ENCODE data around the gene BCL6. TPM values are rescaled to one million over a fixed set of nuclear protein-coding genes. Genes with fewer than 3 reads are reported as not detected.

Gene BCL6
- total RNA-seq, 1 donor from 2014 or later: 106 TPM

GRCh38 chr3:187777331-187777941 is 32.2 kb upstream of the BCL6 start:
- TF ChIP-seq, protein P1, sequence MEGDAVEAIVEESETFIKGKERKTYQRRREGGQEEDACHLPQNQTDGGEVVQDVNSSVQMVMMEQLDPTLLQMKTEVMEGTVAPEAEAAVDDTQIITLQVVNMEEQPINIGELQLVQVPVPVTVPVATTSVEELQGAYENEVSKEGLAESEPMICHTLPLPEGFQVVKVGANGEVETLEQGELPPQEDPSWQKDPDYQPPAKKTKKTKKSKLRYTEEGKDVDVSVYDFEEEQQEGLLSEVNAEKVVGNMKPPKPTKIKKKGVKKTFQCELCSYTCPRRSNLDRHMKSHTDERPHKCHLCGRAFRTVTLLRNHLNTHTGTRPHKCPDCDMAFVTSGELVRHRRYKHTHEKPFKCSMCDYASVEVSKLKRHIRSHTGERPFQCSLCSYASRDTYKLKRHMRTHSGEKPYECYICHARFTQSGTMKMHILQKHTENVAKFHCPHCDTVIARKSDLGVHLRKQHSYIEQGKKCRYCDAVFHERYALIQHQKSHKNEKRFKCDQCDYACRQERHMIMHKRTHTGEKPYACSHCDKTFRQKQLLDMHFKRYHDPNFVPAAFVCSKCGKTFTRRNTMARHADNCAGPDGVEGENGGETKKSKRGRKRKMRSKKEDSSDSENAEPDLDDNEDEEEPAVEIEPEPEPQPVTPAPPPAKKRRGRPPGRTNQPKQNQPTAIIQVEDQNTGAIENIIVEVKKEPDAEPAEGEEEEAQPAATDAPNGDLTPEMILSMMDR (IDR thresholded peaks at IDR 0.05): no peak
- intact Hi-C loops (cut with DNase I): no loop called here
- Histone ChIP-seq H3K4me3 (no peak overlapping the region), H3K36me3 (no peaks in the 10 kb centered on the region), H3K27me3 (no peaks in the 10 kb centered on the region), H3K9me3 (no peaks in the 10 kb centered on the region), H3K27ac (peak overlapping the region; percentile 55), H3K4me1 (no peaks in the 10 kb centered on the region)
- ATAC-seq (peak; percentile 90), DNase-seq (no peak)

DNA sequence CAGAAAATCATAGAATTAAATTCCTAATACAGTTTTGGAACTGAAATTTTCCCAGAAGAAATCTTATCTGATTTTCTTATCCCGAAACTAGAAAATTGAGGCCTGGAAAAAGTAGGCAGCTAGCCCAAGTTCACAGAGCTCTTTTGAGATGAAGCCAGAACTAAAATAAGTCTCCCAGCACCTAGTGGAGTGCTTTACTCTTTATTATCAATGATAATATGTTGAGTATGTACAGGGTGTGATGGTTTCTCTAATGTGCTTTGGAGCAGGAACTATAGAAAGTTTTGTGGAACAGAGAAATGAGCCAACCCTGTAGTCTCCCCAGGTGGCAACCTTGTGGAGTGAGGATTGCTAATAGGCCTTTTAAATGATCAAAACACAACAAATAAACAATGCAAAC is 30.3 kb upstream of the BCL6 start:
- H3K4me3 ChIP-seq: no peak overlapping the region
- DNase-seq (no peak), ATAC-seq (no peak)
- H3K36me3 ChIP-seq: no peaks in the 10 kb centered on the region
- TF ChIP-seq, protein P1 (IDR thresholded peaks at IDR 0.05): no peak
- H3K4me1 ChIP-seq: no peaks in the 10 kb centered on the region
- no peaks in the 10 kb centered on the region for H3K9me3 ChIP-seq
- H3K27me3 ChIP-seq: no peaks in the 10 kb centered on the region
- H3K27ac ChIP-seq: no peak overlapping the region
- intact Hi-C loops (cut with DNase I): no loop called here

- Histone ChIP-seq H3K36me3 (no peaks in the 10 kb centered on the region), H3K4me1 (no peaks in the 10 kb centered on the region), H3K9me3 (no peaks in the 10 kb centered on the region), H3K4me3 (no peak overlapping the region), H3K27me3 (no peaks in the 10 kb centered on the region), H3K27ac (no peak overlapping the region)
- TF ChIP-seq, protein P1 (IDR thresholded peaks at IDR 0.05): no peak
- ATAC-seq (peak; percentile 57), DNase-seq (no peak)
- intact Hi-C loops (cut with DNase I): no loop called here
Measured at GRCh38 chr3:187774185-187774789, 29.0 kb upstream of the BCL6 start.

- intact Hi-C loops (cut with DNase I): no loop called here
- Histone ChIP-seq H3K36me3 (no peaks in the 10 kb centered on the region), H3K4me3 (no peak overlapping the region), H3K9me3 (no peaks in the 10 kb centered on the region), H3K27me3 (no peaks in the 10 kb centered on the region), H3K4me1 (no peaks in the 10 kb centered on the region), H3K27ac (no peak overlapping the region)
- ATAC-seq (peak; percentile 57), DNase-seq (no peak)
- TF ChIP-seq, protein P1 (IDR thresholded peaks at IDR 0.05): no peak
Measured at GRCh38 chr3:187773233-187774184, 28.2 kb upstream of the BCL6 start.

- intact Hi-C loops (cut with DNase I): no loop called here
- TF ChIP-seq, protein P1 (IDR thresholded peaks at IDR 0.05): no peak
- Histone ChIP-seq H3K4me3 (no peak overlapping the region), H3K36me3 (no peaks in the 10 kb centered on the region), H3K9me3 (no peaks in the 10 kb centered on the region), H3K27ac (no peak overlapping the region), H3K27me3 (no peaks in the 10 kb centered on the region), H3K4me1 (no peaks in the 10 kb centered on the region)
- ATAC-seq (no peak), DNase-seq (no peak)
Measured at GRCh38 chr3:187770224-187770623, 25.0 kb upstream of the BCL6 start.

Data from upper lobe of right lung (tissue), 1 donor.